ENCODE data around the gene DTHD1.

The DTHD1 gene

DNA sequence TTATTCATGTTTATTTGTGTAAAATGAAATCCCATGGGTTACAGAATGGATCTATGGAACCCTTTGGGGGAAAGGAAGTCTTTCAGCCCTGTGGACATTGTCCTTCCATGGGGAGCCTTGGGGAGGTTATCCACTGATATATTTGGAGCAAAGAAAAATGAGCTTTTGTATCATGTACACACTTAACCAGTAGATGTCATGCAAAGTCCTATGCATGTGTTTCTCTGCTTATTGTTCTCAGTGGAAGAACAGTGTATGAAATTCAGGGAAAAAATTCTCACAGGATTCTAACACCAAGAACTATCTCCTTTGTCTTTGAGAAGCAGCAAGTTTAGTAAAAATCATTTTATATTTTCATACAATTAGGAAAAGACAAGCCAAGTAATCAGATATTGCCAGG is 105.3 kb downstream of the DTHD1 start:
- DNase-seq: no peak
- in situ Hi-C loops (cut with HindIII; ENCODE audit: low pct_ligation_motif_present, low pct_unique_long_range_greater_than_20kb, low sequenced_read_pairs): no loop called here

DNA sequence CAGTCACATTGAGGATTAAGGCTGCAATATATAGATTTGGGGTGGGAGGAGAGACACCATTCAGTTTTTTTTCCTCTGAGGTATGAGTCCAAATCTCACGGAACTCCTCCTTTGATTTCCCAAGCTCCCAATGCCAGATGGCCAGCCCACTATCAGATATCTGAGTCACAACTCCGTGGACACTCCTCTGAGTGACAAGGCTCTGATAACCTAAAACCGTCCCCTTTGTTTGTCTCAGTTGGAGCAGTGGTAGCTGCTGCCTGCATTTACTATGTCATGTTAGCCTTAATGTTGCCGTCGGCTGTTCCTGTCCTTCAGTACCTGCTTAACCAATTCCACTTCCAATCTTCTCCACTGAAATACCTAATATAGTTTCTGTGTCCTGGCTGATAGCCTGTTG is 107.3 kb downstream of the DTHD1 start:
- in situ Hi-C loops (cut with HindIII; ENCODE audit: low pct_ligation_motif_present, low pct_unique_long_range_greater_than_20kb, low sequenced_read_pairs): no loop called here
- no peak for DNase-seq

DNA sequence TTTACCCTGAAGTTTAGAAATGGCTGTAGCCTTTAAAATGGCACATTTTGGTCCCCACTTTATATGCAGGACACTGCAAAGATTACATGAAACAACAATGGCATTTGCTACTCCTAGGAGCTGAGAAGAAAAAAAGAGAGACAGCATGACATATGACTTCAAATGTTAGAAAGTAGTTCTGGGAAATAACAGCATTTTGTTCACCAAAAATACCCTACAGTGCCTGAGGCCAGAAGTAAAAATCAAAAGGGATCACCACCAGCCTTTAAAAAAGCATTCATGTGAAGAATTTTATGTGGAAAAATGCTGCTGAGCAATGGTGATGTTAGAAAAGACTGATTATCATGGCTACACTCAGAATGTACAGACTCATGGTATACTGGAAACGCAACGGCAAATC is 110.0 kb downstream of the DTHD1 start:
- DNase-seq: no peak
- in situ Hi-C loops (cut with HindIII; ENCODE audit: low pct_ligation_motif_present, low pct_unique_long_range_greater_than_20kb, low sequenced_read_pairs): no loop called here

DNA sequence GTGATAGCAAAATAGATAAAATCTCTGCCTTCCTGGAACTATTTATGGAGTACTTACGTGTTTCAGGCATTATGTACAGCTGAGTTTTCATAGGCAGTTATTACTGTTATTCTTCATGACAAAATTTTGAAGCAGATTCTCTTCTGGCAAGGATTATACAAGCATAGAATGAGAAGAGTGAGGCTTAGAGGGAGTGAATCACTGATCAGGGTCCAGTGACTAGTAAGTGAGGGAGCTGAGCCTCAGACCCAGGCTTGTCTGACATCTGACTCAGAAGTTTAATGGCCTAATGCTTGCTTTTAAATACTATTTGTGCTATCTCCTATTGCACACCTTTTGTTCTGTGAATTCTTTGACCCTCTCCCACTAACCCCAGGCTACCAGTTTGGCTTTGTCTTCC is 110.6 kb downstream of the DTHD1 start:
- DNase-seq: no peak
- in situ Hi-C loops (cut with HindIII; ENCODE audit: low pct_ligation_motif_present, low pct_unique_long_range_greater_than_20kb, low sequenced_read_pairs): no loop called here

DNA sequence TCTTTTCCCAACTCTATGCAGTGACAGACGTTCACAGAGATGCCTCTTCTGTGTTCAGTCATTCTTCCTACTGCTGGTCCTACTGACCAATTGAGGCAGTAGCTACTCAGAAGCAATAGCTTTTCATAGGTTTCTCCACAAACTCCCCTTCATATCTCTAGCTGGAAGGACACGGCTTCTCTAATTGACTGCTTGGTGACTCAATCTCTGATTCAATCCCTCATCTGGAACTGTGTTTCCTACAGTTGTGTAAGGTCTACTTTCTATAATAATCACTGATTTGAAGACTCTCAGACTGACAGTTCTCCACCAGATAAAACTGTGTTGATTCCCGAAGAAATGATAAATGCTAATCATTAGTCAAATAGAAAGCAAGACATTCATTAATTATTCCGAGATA is 111.5 kb downstream of the DTHD1 start:
- no peak for DNase-seq
- in situ Hi-C loops (cut with HindIII; ENCODE audit: low pct_ligation_motif_present, low pct_unique_long_range_greater_than_20kb, low sequenced_read_pairs): no loop called here

Measured in ACHN (cell line).